Psoas muscle (tissue), 8 donors: ENCODE measurements around the gene CLNS1A. TPM values are rescaled to one million over a fixed set of nuclear protein-coding genes. Genes with fewer than 3 reads are reported as not detected.

Experiments used
- ATAC-seq, 4 donors: fragments of 200-7000 bp; cut with Tn5 transposase; one replicate each; pipeline ENCODE4 v1.9.1; 2020; ENCODE audit warnings: moderate library complexity in 3 of 4, mild to moderate bottlenecking in 2 of 4
- DNase-seq, 2 donors: peaks; one replicate each; pipeline ENCODE4 v3.0.0-alpha.2; 2020
- H3K27ac ChIP-seq: fragments of 200-600 bp; one replicate; pipeline ENCODE4 v1.8.0; 2022
- H3K27me3 ChIP-seq, 3 donors: fragments of 200-600 bp in 1 of 3; one replicate each; pipeline versions ENCODE4 v1.6.1 to v1.8.0; 2013 to 2022; ENCODE audit warnings: low read length in 2 of 3, mild to moderate bottlenecking in 2 of 3, moderate library complexity in 1 of 3; ENCODE audit not compliant: insufficient read depth in 3 of 3
- H3K36me3 ChIP-seq, 2 donors: fragments of 200-600 bp in 1 of 2; one replicate each; pipeline versions ENCODE4 v1.6.1 to v1.8.0; 2013 to 2022; ENCODE audit warnings: low read depth in 1 of 2, mild to moderate bottlenecking in 1 of 2, moderate library complexity in 1 of 2; ENCODE audit not compliant: insufficient read depth in 1 of 2
- H3K4me1 ChIP-seq: fragments of 200-600 bp; one replicate; pipeline ENCODE4 v1.8.0; 2022
- H3K4me3 ChIP-seq: fragments of 200-600 bp; one replicate; pipeline ENCODE4 v1.8.0; 2022; ENCODE audit warnings: mild to moderate bottlenecking
- H3K9me3 ChIP-seq: fragments of 200-600 bp; one replicate; pipeline ENCODE4 v1.8.0; 2022
- WGBS, 3 donors: extraction: QIAGEN DNeasy Blood & Tissue Kit; methylation state at CpG; one replicate each; pipeline versions ENCODE4 v1.1.6 to v1.1.7; 2013; 5-methylcytosine and 5-hydroxymethylcytosine counted together
- intact Hi-C, 2 donors: fragments of 100-400 bp; cut with DNase I; formaldehyde crosslinking; loops; one replicate each; pipeline versions ENCODE4 v1.11.0 to v1.14.2; 2022
- polyA plus RNA-seq, 3 donors: library from polyadenylated mRNA; stranded (reverse); fragments of 200-250 nt; gene quantifications; one replicate each; pipeline ENCODE4 v1.2.3, GENCODE V29; 2013
- total RNA-seq, 4 donors: library from RNA; stranded (reverse); fragmentation: NEBNext Ultra II Directional in 2 of 4; extraction: Animal tissue kit (Norgen Biotek cat#: 25700) in 2 of 4; gene quantifications; one replicate each; pipeline versions ENCODE4 v1.2.1 to v1.2.4, GENCODE V29; 2021 to 2023
- TF ChIP-seq, protein P1 (sequence below): fragments of 200-600 bp; IDR thresholded peaks from one replicate; pipeline ENCODE4 v1.8.0; 2022; ENCODE audit warnings: antibody characterized with exemption
- donor health status: healthy with polysubstance abuse.
- donor health status: DM: no; HTN: no; CAD: no; lungs with moderate emphysema.
- donor health status: Bipolar disorder and iron deficiency.
- donor health status: healthy.
- donor health status: DM: yes; HTN: yes; CAD: no.
- donor health status: DM: no; HTN: no; CAD: no.
- donor health status: DM: no; HTN: no; CAD: no.
- donor health status: DM: yes; HTN: yes; CAD: no.

The CLNS1A gene
- total and polyA plus RNA-seq, 7 donors = 62.1 to 89.0 (median 70.4) TPM

GRCh38 chr11:77611921-77612320 is 25.7 kb downstream of the CLNS1A start:
- Histone ChIP-seq H3K27me3 (no peaks in the 10 kb centered on the region), H3K4me3 (no peak overlapping the region), H3K4me1 (no peaks in the 10 kb centered on the region), H3K27ac (no peak overlapping the region), H3K9me3 (no peaks in the 10 kb centered on the region), H3K36me3 (peaks cover 3 to 72% of the 10 kb centered on the region in 2 donors)
- intact Hi-C loops = no loop called here
- ATAC-seq = no peak
- no peak for DNase-seq
- TF ChIP-seq, protein P1, sequence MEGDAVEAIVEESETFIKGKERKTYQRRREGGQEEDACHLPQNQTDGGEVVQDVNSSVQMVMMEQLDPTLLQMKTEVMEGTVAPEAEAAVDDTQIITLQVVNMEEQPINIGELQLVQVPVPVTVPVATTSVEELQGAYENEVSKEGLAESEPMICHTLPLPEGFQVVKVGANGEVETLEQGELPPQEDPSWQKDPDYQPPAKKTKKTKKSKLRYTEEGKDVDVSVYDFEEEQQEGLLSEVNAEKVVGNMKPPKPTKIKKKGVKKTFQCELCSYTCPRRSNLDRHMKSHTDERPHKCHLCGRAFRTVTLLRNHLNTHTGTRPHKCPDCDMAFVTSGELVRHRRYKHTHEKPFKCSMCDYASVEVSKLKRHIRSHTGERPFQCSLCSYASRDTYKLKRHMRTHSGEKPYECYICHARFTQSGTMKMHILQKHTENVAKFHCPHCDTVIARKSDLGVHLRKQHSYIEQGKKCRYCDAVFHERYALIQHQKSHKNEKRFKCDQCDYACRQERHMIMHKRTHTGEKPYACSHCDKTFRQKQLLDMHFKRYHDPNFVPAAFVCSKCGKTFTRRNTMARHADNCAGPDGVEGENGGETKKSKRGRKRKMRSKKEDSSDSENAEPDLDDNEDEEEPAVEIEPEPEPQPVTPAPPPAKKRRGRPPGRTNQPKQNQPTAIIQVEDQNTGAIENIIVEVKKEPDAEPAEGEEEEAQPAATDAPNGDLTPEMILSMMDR = no peak

GRCh38 chr11:77609234-77609633 is 28.4 kb downstream of the CLNS1A start:
- TF ChIP-seq, protein P1 = no peak
- peaks cover 0 to 50% of the 10 kb centered on the region in 2 donors for H3K36me3 ChIP-seq
- ATAC-seq (no peak), DNase-seq (no peak)
- no peak overlapping the region for H3K4me3 ChIP-seq
- intact Hi-C loops = no loop called here
- no peak overlapping the region for H3K27ac ChIP-seq
- H3K27me3 ChIP-seq = no peaks in the 10 kb centered on the region
- 50 to 61% (median 58%) methylated on average over 1 of the region's 1 CpG for WGBS, 3 donors
- no peaks in the 10 kb centered on the region for H3K9me3 ChIP-seq
- no peaks in the 10 kb centered on the region for H3K4me1 ChIP-seq

GRCh38 chr11:77604281-77604680 is 33.3 kb downstream of the CLNS1A start:
- peaks cover 11% of the 10 kb centered on the region for H3K4me1 ChIP-seq
- peaks cover 0 to 19% of the 10 kb centered on the region in 2 donors for H3K36me3 ChIP-seq
- intact Hi-C loops = no loop called here
- TF ChIP-seq, protein P1 = no peak
- H3K4me3 ChIP-seq = no peak overlapping the region
- DNase-seq = no peak
- no peak for ATAC-seq
- H3K27me3 ChIP-seq = no peaks in the 10 kb centered on the region
- WGBS, 3 donors = 98 to 100% (median 99%) methylated on average over 2 of the region's 2 CpGs
- H3K27ac ChIP-seq = no peak overlapping the region
- H3K9me3 ChIP-seq = no peaks in the 10 kb centered on the region

DNA sequence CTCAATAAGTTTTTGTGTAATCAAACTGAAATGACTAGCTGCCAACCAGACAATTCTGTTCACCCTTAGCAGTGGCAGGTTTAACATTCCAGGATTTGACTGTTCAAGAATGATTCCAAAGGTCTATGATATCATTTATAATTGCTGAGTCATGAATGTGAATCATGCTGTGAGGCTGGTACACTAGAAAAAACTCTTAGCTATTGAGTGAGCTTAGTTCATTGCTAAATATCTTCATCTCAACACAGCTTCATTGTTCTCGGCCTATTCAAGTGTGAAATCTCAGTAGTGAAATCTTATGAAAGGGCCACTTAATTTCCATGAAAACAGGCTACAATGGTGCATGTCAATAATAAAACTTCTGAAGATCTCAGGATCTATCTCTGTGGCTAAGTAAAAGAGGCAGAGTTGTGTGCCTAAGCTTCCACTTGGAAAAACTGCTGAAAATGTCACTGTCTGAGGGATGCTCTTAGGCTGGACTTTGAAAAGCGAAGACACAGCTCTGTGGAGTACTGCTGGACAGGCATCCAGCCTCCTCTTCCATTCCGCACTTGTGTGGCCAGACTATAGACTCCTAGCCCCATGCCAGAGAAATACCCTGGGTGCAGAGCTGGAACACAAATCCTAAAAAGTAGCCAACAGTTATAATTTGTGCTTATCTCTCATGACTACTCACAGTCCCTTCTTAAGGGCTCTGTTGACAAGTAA is 35.1 kb downstream of the CLNS1A start:
- intact Hi-C loops = no loop called here
- 73 to 88% (median 76%) methylated on average over 3 of the region's 3 CpGs for WGBS, 3 donors
- H3K27ac ChIP-seq = peak overlapping the region; percentile 30

More for the DNA sequence above, 35.1 kb downstream of the CLNS1A start:
- Histone ChIP-seq H3K4me3 (no peak overlapping the region), H3K4me1 (peaks cover 11% of the 10 kb centered on the region), H3K27me3 (no peaks in the 10 kb centered on the region), H3K9me3 (no peaks in the 10 kb centered on the region), H3K36me3 (peaks cover 0 to 8% of the 10 kb centered on the region in 2 donors)
- TF ChIP-seq, protein P1 = no peak
- DNase-seq (no peak), ATAC-seq (peak; percentile 72 to 86 (median 82))
